B cell (primary cell): ENCODE data around the gene RPTOR. TPM values are rescaled to one million over a fixed set of nuclear protein-coding genes. Genes with fewer than 3 reads are reported as not detected.

Experiments
- ATAC-seq: fragments of 200-7000 bp; cut with Tn5 transposase; one replicate; pipeline ENCODE4 v1.10.0; 2021; ENCODE audit warnings: low read depth, mild to moderate bottlenecking, moderate number of reproducible peaks, moderate library complexity
- CTCF ChIA-PET: fragments of 350-600 bp; sonication (Branson Sonifier 250); formaldehyde crosslinking; loops from one replicate; lab custom pipeline; 2021; ENCODE audit warnings: antibody characterized with exemption, inconsistent platforms; lab: Charles Lee
- POLR2A ChIA-PET: fragments of 350-600 bp; sonication (Branson Sonifier 250); formaldehyde crosslinking; loops from one replicate; lab custom pipeline; 2021; ENCODE audit warnings: antibody characterized with exemption; lab: Charles Lee
- DNase-seq: peaks from one replicate; pipeline ENCODE4 v3.0.0; 2013
- H2AFZ ChIP-seq: 2 replicates; pipeline ENCODE4 v1.6.1; 2012; ENCODE audit warnings: mild to moderate bottlenecking, low read depth, low read length; ENCODE audit not compliant: insufficient read depth, poor library complexity, severe bottlenecking
- H3K27ac ChIP-seq, 2 donors: 1 replicate in 1 of 2; 2 replicates in 1 of 2; pipeline ENCODE4 v1.5.1; 2012 to 2013; ENCODE audit warnings: low read length in 2 of 2, mild to moderate bottlenecking in 2 of 2, moderate library complexity in 1 of 2
- H3K27me3 ChIP-seq, 4 experiments: fragments of 200-600 bp in 1 of 4; sonication (generic) in 1 of 4; replicated peaks in 1 of 4; 1 replicate in 2 of 4; 2 replicates in 2 of 4; pipeline versions ENCODE4 v1.6.1 to v1.7.0; 2013 to 2016; ENCODE audit warnings: low read length in 3 of 4, mild to moderate bottlenecking in 2 of 4, mixed read lengths in 1 of 4, moderate library complexity in 1 of 4; ENCODE audit not compliant: insufficient read depth in 4 of 4, control insufficient read depth in 3 of 4; ENCODE audit errors: control extremely low read depth in 1 of 4
- H3K36me3 ChIP-seq, 2 experiments: replicated peaks in 1 of 2; 1 replicate in 1 of 2; 2 replicates in 1 of 2; pipeline versions ENCODE4 v1.6.1 to v1.7.1; 2013; ENCODE audit warnings: low read length in 1 of 2; ENCODE audit not compliant: insufficient read depth in 2 of 2, control insufficient read depth in 1 of 2; ENCODE audit errors: control extremely low read depth in 1 of 2, extremely low read depth in 1 of 2
- H3K4me1 ChIP-seq, 2 donors: fragments of 200-600 bp in 1 of 2; sonication (generic) in 1 of 2; 1 replicate in 1 of 2; 2 replicates in 1 of 2; pipeline versions ENCODE4 v1.5.1 to v1.6.1; 2013 to 2017; ENCODE audit warnings: low read length in 2 of 2; ENCODE audit not compliant: control insufficient read depth in 2 of 2, insufficient read depth in 2 of 2
- H3K4me2 ChIP-seq: replicated peaks from 2 replicates; pipeline ENCODE3; 2012; ENCODE audit warnings: mild to moderate bottlenecking, low read depth, low read length; ENCODE audit not compliant: poor library complexity, severe bottlenecking
- H3K4me3 ChIP-seq, 5 experiments: fragments of 200-600 bp in 1 of 5; sonication (generic) in 1 of 5; 1 replicate in 3 of 5; 2 replicates in 2 of 5; pipeline versions ENCODE4 v1.5.1 to v1.7.0; 2011 to 2016; ENCODE audit warnings: low read length in 4 of 5, mild to moderate bottlenecking in 4 of 5, low read depth in 2 of 5, control low read depth in 1 of 5, moderate library complexity in 1 of 5; ENCODE audit not compliant: insufficient read depth in 1 of 5; ENCODE audit errors: control extremely low read depth in 1 of 5, extremely low read depth in 1 of 5
- H3K79me2 ChIP-seq: fragments of 200-600 bp; sonication (generic); one replicate; pipeline ENCODE4 v1.6.0; 2016; ENCODE audit warnings: low read length; ENCODE audit not compliant: control insufficient read depth, insufficient read depth
- H3K9ac ChIP-seq: fragments of 200-600 bp; sonication (generic); 2 replicates; pipeline ENCODE4 v1.6.1; 2017; ENCODE audit warnings: mild to moderate bottlenecking, low read length, moderate library complexity
- H3K9me3 ChIP-seq, 3 donors: one replicate each; pipeline versions ENCODE4 v1.6.1 to v1.7.1; 2013; ENCODE audit warnings: low read length in 2 of 3; ENCODE audit not compliant: control insufficient read depth in 2 of 3, insufficient read depth in 1 of 3; ENCODE audit errors: control extremely low read depth in 1 of 3
- H4K20me1 ChIP-seq: 2 replicates; pipeline ENCODE4 v1.6.0; 2012; ENCODE audit warnings: mild to moderate bottlenecking, low read length; ENCODE audit not compliant: insufficient read depth, control insufficient read depth, poor library complexity, severe bottlenecking
- H3K27ac Mint-ChIP-seq: one replicate; pipeline ENCODE4 v1.8.0; 2021; ENCODE audit warnings: mixed read lengths
- H3K27me3 Mint-ChIP-seq: one replicate; pipeline ENCODE4 v1.8.0; 2021; ENCODE audit warnings: mixed read lengths
- H3K4me1 Mint-ChIP-seq: one replicate; pipeline ENCODE4 v1.8.0; 2021; ENCODE audit warnings: mixed read lengths
- H3K4me3 Mint-ChIP-seq: one replicate; pipeline ENCODE4 v1.8.0; 2021; ENCODE audit warnings: mixed read lengths
- H3K9me3 Mint-ChIP-seq: one replicate; pipeline ENCODE4 v1.8.0; 2022; ENCODE audit warnings: mixed read lengths; ENCODE audit not compliant: insufficient read depth
- CTCF ChIP-seq: fragments of 200-600 bp; IDR thresholded peaks from one replicate; pipeline ENCODE4 v1.8.0; 2022; ENCODE audit warnings: antibody characterized with exemption, mild to moderate bottlenecking
- EZH2 ChIP-seq: IDR thresholded peaks from 2 replicates; pipeline ENCODE4 v1.6.1; 2012; ENCODE audit warnings: borderline replicate concordance, low read depth, mild to moderate bottlenecking, moderate library complexity, low read length; ENCODE audit not compliant: insufficient read depth, poor library complexity, severe bottlenecking
- WGBS: methylation state at CpG from one replicate; pipeline ENCODE4 v1.1.5; 2013; ENCODE audit warnings: missing lambda C conversion rate; ENCODE audit not compliant: insufficient coverage; 5-methylcytosine and 5-hydroxymethylcytosine counted together
- intact Hi-C: fragments of 100-400 bp; cut with micrococcal nuclease; formaldehyde crosslinking; loops from one replicate; pipeline ENCODE4 v1.10.0; 2022
- polyA plus RNA-seq: library from polyadenylated mRNA; depleted of rRNA; stranded (reverse); fragments of >200 nt; gene quantifications from 2 replicates; pipeline ENCODE4 v1.2.3, GENCODE V29; 2012
- total RNA-seq, 2 donors: library from RNA; stranded (reverse); fragments of 120-200 nt in 1 of 2; gene quantifications; 1 replicate in 1 of 2; 2 replicates in 1 of 2; pipeline versions ENCODE4 v1.2.3 to v1.2.4, GENCODE V29; 2013 to 2022

The RPTOR gene
- total and polyA plus RNA-seq, 2 donors (not counting 1 experiment from before 2014, with no cell fraction given): 13.4 to 58.8 TPM

- H3K4me3 Mint-ChIP-seq: peak overlapping the region; percentile 64
- Histone ChIP-seq H3K4me3 (peak overlapping the region in 2 of 5 experiments; percentile 23 to 41), H4K20me1 (no peaks in the 10 kb centered on the region), H3K4me1 (peaks cover 8 to 27% of the 10 kb centered on the region in 2 donors), H3K9ac (no peak overlapping the region), H3K36me3 (peaks cover 0 to 35% of the 10 kb centered on the region in 2 experiments), H3K27me3 (no peaks in the 10 kb centered on the region), H2AFZ (peak overlapping the region; percentile 2), H3K4me2 (peak overlapping the region; percentile 67), H3K27ac (peak overlapping the region; percentile 38 to 75), H3K79me2 (peaks cover 13% of the 10 kb centered on the region), H3K9me3 (no peaks in the 10 kb centered on the region)
- ChIA-PET CTCF (interaction anchor here (0.8 to 1.4 kb wide), 3 partner anchors 25 to 83 kb away, joined by 3 to 4 read pairs (median 4); no protein-coding TSS in a partner anchor), POLR2A (interaction anchor here (0.6 kb wide), 2 partner anchors 11 to 131 kb away, joined by 3 to 4 read pairs; no protein-coding TSS in a partner anchor)
- DNase-seq (peak; percentile 43), ATAC-seq (peak; percentile 28)
- H3K27ac Mint-ChIP-seq: peak overlapping the region; percentile 79
- intact Hi-C loops: no loop called here
- H3K9me3 Mint-ChIP-seq: no peaks in the 10 kb centered on the region
- H3K27me3 Mint-ChIP-seq: no peaks in the 10 kb centered on the region
- WGBS: 86% methylated on average over 25 of the region's 42 CpGs
- peaks cover 17% of the 10 kb centered on the region for H3K4me1 Mint-ChIP-seq
- TF ChIP-seq CTCF (no peak), EZH2 (no peak)
Measured at GRCh38 chr17:80886641-80887573, 342.3 kb downstream of the RPTOR start.

GRCh38 chr17:80887639-80888175 is 343.1 kb downstream of the RPTOR start:
- H3K27ac Mint-ChIP-seq: no peak overlapping the region

More at GRCh38 chr17:80887639-80888175, 343.1 kb downstream of the RPTOR start:
- no peak overlapping the region for H3K4me3 Mint-ChIP-seq
- DNase-seq: no peak
- ATAC-seq: no peak
- H3K4me2 ChIP-seq: peak overlapping the region; percentile 67
- no peaks in the 10 kb centered on the region for H3K9me3 ChIP-seq
- 97% methylated on average over 3 of the region's 10 CpGs for WGBS
- no peak overlapping the region for H3K27ac ChIP-seq
- H3K27me3 ChIP-seq: no peaks in the 10 kb centered on the region
- no peaks in the 10 kb centered on the region for H3K9me3 Mint-ChIP-seq
- H3K36me3 ChIP-seq: peaks cover 0 to 37% of the 10 kb centered on the region in 2 experiments
- intact Hi-C loops: no loop called here
- ChIA-PET CTCF (no interaction called here), POLR2A (no interaction called here)
- peaks cover 21% of the 10 kb centered on the region for H3K4me1 Mint-ChIP-seq
- no peaks in the 10 kb centered on the region for H3K27me3 Mint-ChIP-seq
- no peak overlapping the region for H3K9ac ChIP-seq
- H2AFZ ChIP-seq: no peak overlapping the region
- peaks cover 8 to 32% of the 10 kb centered on the region in 2 donors for H3K4me1 ChIP-seq
- H3K79me2 ChIP-seq: peaks cover 13% of the 10 kb centered on the region
- no peak overlapping the region for H3K4me3 ChIP-seq
- H4K20me1 ChIP-seq: no peaks in the 10 kb centered on the region
- TF ChIP-seq EZH2 (no peak), CTCF (no peak)
